ENCODE results near the gene FSD1L. TPM values are rescaled to one million over a fixed set of nuclear protein-coding genes. Genes with fewer than 3 reads are reported as not detected.

FSD1L gene
- total RNA-seq (1 to 10 TPM; 4.6 to 6.9 TPM), polyA plus RNA-seq (1 to 10 TPM; 1.3 to 1.8 TPM)
- long read RNA-seq, donor 1, partial matches to known transcripts, result 0 of 3 reads
- long read RNA-seq, donor 1, other reads (novel, unspliced or antisense), result 2 of 3 reads
- long read RNA-seq, donor 2, partial matches to known transcripts, result 0 of 2 reads
- long read RNA-seq, donor 2, other reads (novel, unspliced or antisense), result 2 of 2 reads

DNA sequence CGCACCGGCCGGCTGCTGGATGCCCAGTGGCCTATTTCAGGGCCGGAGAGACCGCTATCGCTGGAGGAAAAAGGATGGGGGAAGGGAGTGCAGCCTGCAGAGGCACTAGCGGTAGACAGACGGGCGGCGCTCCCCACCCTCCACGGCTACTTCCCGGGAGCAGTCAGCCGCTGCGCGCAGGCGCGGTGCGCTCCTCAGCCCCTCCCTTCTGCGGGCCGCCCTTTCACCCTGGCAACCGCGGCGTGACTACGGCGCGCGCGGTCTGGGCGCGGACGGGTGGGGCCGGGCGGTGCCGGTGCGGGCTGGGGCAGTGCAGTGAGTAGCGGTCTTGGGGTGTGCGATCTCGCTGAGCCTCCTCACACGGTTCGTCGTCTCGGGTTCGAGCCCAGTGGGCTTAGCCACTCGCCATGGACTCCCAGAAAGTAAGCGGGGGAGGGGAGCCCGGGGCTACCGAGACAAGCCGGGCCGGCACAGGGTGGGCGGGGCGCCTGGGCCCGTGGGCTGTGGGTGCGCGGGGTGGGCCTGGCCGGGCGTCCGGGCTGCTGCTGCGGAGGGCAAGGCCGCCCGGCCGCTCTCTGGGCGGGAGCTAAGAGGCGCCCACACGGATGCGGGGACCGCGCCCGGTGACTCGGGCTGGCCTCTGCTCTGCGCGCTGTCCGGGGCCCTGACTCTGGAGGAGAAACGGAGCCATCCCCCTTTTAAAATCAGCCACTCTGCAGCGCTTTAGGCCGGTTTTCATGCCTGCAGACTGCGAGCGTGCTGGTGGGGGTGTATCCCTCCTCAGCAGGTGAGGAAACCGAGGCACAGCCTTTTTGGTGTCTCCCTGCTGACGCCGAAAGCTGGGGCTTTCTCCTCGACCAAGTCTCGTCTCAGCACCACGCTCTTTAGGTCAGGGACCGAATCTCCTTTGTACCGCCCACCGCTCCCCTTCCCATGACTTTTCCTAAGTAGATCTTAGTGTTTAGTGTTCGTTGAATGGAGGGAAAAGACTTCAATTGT is at the start of gene FSD1L:
TSS of gene FSD1L (plus strand) at position 221 of the 999 bp plus-strand sequence. CDS start at position 408, 187 bp downstream.
- 1% methylated on average over 69 to 87 of the region's 87 CpGs for WGBS, 2 donors
- peak; percentile 97 for ATAC-seq (ENCODE audit: low FRiP score)
- no peaks in the 10 kb centered on the region for H3K27me3 ChIP-seq (ENCODE audit: control insufficient read depth in 1 of 2, insufficient read depth in 2 of 2, low read length in 1 of 2)

DNA sequence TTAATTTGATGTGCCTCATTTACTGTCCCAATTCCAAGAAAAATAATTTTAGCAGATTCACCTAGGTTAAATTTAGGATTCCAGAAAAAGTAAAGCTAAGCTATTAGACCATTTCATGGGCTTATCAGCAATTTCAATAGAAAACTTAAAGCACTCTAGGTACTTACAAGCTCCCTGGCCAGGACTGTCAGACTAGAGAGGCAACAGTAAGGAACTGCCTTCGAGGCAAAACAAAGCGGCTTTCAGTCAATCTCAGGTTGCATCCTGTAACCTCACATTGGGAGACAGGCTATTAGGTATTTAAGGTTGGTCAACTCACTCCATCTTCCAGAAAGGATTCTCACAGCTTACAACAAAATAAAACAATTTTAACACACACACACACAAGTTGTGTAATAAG is 48.7 kb upstream of the FSD1L start:
- Histone ChIP-seq H3K9me3 (ENCODE audit: control insufficient read depth, low read length) (no peaks in the 10 kb centered on the region), H3K4me3 (ENCODE audit: low read length in 2 of 2) (no peak overlapping the region), H3K36me3 (ENCODE audit: control insufficient read depth in 1 of 2, insufficient read depth in 2 of 2, low read length in 1 of 2) (no peaks in the 10 kb centered on the region), H3K27ac (ENCODE audit: low read depth in 1 of 2, low read length in 2 of 2) (no peak overlapping the region), H3K27me3 (ENCODE audit: control insufficient read depth in 1 of 2, insufficient read depth in 2 of 2, low read length in 1 of 2) (no peaks in the 10 kb centered on the region), H3K4me1 (ENCODE audit: control insufficient read depth in 1 of 2, insufficient read depth in 2 of 2, low read length in 2 of 2) (no peaks in the 10 kb centered on the region)
- no peak for DNase-seq
- intact Hi-C loops (cut with DNase I), result no loop called here
- ATAC-seq (ENCODE audit: low FRiP score), result no peak
- WGBS, 2 donors, result 56 to 64% methylated on average over 2 of the region's 2 CpGs

More for the DNA sequence above, at the start of gene FSD1L:
- H3K4me3 ChIP-seq (ENCODE audit: low read length in 2 of 2), result peak within 1 kb of the TSS; percentile 42 to 81
- no peaks in the 10 kb centered on the region for H3K9me3 ChIP-seq (ENCODE audit: control insufficient read depth, low read length)
- H3K36me3 ChIP-seq (ENCODE audit: control insufficient read depth in 1 of 2, insufficient read depth in 2 of 2, low read length in 1 of 2), result no peaks in the 10 kb centered on the region
- peak; percentile 97 to 98 for DNase-seq
- H3K27ac ChIP-seq (ENCODE audit: low read depth in 1 of 2, low read length in 2 of 2), result no peak within 1 kb of the TSS
- intact Hi-C loops (cut with DNase I), result loop anchor here in 1 of 2 donors (5.0 to 10.0 kb wide), 2 partner anchors 109 to 247 kb away; partner anchors contain the start of genes FKTN and TMEM38B
- no peaks in the 10 kb centered on the region for H3K4me1 ChIP-seq (ENCODE audit: control insufficient read depth in 1 of 2, insufficient read depth in 2 of 2, low read length in 2 of 2)

DNA sequence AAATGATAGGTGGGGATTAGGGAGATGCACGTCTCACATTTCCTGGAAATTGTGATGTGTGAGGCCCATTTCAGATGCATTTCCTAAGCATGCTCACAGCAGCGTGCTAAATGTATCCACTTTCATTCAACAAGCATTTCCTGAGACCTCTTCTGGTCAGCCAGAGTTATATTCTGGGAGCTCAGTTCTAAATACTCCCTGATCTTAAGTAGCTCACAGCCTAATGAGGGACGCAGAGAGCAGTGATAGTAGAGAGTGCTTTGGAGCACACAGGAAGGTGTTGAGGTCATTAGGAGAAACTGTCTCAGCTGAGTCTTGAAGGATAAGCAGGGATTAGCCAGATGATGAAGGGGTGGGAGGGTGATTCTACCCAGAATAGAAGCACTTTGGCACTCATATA is 46.2 kb upstream of the FSD1L start:
- 32 to 37% methylated on average over 3 of the region's 3 CpGs for WGBS, 2 donors
- H3K4me3 ChIP-seq (ENCODE audit: low read length in 2 of 2), result no peak overlapping the region
- H3K36me3 ChIP-seq (ENCODE audit: control insufficient read depth in 1 of 2, insufficient read depth in 2 of 2, low read length in 1 of 2), result no peaks in the 10 kb centered on the region
- ATAC-seq (ENCODE audit: low FRiP score) (no peak), DNase-seq (no peak)
- intact Hi-C loops (cut with DNase I), result no loop called here
- no peaks in the 10 kb centered on the region for H3K27me3 ChIP-seq (ENCODE audit: control insufficient read depth in 1 of 2, insufficient read depth in 2 of 2, low read length in 1 of 2)
- H3K9me3 ChIP-seq (ENCODE audit: control insufficient read depth, low read length), result peaks cover 2% of the 10 kb centered on the region
- no peak overlapping the region for H3K27ac ChIP-seq (ENCODE audit: low read depth in 1 of 2, low read length in 2 of 2)
- no peaks in the 10 kb centered on the region for H3K4me1 ChIP-seq (ENCODE audit: control insufficient read depth in 1 of 2, insufficient read depth in 2 of 2, low read length in 2 of 2)

DNA sequence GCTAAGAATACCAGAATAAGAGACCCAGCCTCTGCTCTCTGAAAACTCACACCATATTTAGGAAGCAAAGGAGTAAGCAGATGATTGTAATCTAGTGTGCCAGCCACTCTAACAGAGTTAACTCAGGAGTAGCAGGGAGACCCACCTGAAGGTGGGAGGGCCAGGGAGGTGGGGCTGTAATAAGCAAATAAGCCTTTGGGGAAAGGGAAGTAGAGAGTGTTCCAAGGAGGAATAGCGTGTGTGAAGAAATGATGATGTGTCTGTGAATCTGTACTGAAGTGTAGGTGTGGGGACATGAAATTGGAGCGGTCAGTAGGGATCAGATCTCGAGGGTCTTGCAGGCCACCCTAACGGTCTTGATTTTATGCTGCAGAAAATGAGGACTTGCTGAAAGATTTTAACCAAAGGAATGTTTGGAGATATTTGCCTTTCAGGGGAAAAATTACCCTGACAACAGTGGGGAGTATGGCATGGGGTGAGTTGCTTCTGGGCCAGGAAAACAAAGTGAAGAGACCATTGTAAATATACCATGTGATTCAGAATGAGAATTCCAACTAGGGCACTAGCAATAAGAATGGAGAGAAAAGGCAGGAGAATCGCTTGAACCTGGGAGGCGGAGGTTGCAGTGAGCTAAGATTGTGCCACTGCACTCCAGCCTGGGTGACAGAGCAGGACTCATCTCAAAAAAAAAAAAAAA is 44.1 kb upstream of the FSD1L start:
- no peaks in the 10 kb centered on the region for H3K4me1 ChIP-seq (ENCODE audit: control insufficient read depth in 1 of 2, insufficient read depth in 2 of 2, low read length in 2 of 2)
- WGBS, 2 donors, result 54 to 59% methylated on average over 6 of the region's 6 CpGs
- peaks cover 2% of the 10 kb centered on the region for H3K9me3 ChIP-seq (ENCODE audit: control insufficient read depth, low read length)
- DNase-seq, result no peak
- no peak overlapping the region for H3K27ac ChIP-seq (ENCODE audit: low read depth in 1 of 2, low read length in 2 of 2)
- no peaks in the 10 kb centered on the region for H3K36me3 ChIP-seq (ENCODE audit: control insufficient read depth in 1 of 2, insufficient read depth in 2 of 2, low read length in 1 of 2)
- H3K4me3 ChIP-seq (ENCODE audit: low read length in 2 of 2), result no peak overlapping the region
- ATAC-seq (ENCODE audit: low FRiP score), result no peak
- intact Hi-C loops (cut with DNase I), result no loop called here
- H3K27me3 ChIP-seq (ENCODE audit: control insufficient read depth in 1 of 2, insufficient read depth in 2 of 2, low read length in 1 of 2), result no peaks in the 10 kb centered on the region

DNA sequence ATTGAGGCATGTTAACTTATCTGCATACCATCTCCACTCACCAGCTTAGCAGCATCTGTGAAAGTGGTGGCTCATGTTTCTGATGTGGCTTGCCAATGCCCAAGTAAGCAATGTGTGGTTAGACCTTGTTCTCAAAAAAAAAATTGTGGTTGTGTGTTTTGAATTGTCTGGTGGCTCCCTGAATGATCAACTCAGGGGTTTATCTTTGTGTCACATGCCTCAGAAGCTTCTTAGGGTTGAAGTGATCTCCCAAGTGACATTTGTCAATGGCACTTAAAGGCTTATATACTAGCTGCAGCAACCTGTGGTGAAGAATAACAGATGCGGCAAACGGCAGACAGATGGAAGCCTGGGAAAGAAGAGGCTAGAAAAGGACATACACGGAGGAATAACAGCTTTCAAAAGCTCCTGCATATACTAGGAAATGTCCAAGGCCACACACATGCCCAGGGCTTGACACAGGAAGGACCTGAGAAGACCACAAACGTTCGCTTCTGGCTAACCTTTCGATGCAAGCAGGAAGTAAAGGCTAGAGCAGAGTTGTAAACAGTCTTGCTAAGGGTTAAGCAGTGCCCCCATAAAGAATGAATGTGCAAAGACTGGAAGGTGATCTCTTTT is 42.2 kb upstream of the FSD1L start:
- Histone ChIP-seq H3K36me3 (ENCODE audit: control insufficient read depth in 1 of 2, insufficient read depth in 2 of 2, low read length in 1 of 2) (no peaks in the 10 kb centered on the region), H3K4me1 (ENCODE audit: control insufficient read depth in 1 of 2, insufficient read depth in 2 of 2, low read length in 2 of 2) (no peaks in the 10 kb centered on the region), H3K27me3 (ENCODE audit: control insufficient read depth in 1 of 2, insufficient read depth in 2 of 2, low read length in 1 of 2) (no peaks in the 10 kb centered on the region), H3K4me3 (ENCODE audit: low read length in 2 of 2) (no peak overlapping the region), H3K9me3 (ENCODE audit: control insufficient read depth, low read length) (peaks cover 2% of the 10 kb centered on the region), H3K27ac (ENCODE audit: low read depth in 1 of 2, low read length in 2 of 2) (no peak overlapping the region)
- 25 to 37% methylated on average over 6 of the region's 6 CpGs for WGBS, 2 donors
- intact Hi-C loops (cut with DNase I), result no loop called here
- ATAC-seq (ENCODE audit: low FRiP score), result no peak
- DNase-seq, result no peak

DNA sequence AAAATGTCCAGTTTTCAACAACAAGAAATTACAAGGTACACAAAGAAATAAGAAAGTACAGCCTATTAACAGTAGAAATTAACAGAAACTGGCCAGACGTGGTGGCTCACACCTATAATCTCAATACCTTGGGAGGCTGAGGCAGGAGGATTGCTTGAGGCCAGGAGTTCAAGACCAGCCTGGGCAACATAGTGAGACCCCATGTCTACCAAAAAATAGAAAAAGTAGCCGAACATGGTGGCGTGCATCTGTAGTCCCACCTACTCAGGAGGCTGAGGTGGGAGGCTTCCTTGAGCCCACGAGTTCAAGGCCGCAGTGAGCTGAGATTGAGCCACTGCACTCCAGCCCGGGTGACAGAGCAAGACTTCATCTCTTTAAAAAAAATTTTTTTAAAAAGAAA is 41.5 kb upstream of the FSD1L start:
- Histone ChIP-seq H3K36me3 (ENCODE audit: control insufficient read depth in 1 of 2, insufficient read depth in 2 of 2, low read length in 1 of 2) (no peaks in the 10 kb centered on the region), H3K4me1 (ENCODE audit: control insufficient read depth in 1 of 2, insufficient read depth in 2 of 2, low read length in 2 of 2) (no peaks in the 10 kb centered on the region), H3K9me3 (ENCODE audit: control insufficient read depth, low read length) (peaks cover 2% of the 10 kb centered on the region), H3K27me3 (ENCODE audit: control insufficient read depth in 1 of 2, insufficient read depth in 2 of 2, low read length in 1 of 2) (no peaks in the 10 kb centered on the region), H3K27ac (ENCODE audit: low read depth in 1 of 2, low read length in 2 of 2) (no peak overlapping the region), H3K4me3 (ENCODE audit: low read length in 2 of 2) (no peak overlapping the region)
- DNase-seq (no peak), ATAC-seq (ENCODE audit: low FRiP score) (no peak)
- intact Hi-C loops (cut with DNase I), result no loop called here
- WGBS, 2 donors, result 90 to 91% methylated on average over 6 of the region's 6 CpGs

DNA sequence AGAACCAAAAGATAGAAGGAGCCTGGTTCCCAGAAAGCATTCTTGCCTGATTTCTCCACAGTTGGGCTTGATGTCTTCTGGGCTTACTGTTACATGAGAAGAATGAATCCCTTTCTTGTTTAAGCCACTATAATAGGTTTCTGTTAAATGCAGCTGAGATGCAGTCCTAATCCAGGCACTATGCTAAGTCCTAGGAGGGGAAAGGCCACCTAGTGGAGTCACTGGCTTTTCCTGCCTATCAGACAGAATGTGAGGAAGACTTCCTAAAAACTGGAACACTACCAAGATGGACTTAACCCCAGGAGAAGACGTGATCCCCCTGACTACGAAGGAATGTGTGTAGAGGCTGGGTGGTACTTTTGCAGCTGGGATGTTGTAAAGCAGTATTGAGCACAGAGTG is 34.3 kb upstream of the FSD1L start:
- DNase-seq, result no peak
- H3K4me1 ChIP-seq (ENCODE audit: control insufficient read depth in 1 of 2, insufficient read depth in 2 of 2, low read length in 2 of 2), result peaks cover 0 to 2% of the 10 kb centered on the region in 2 donors
- no peaks in the 10 kb centered on the region for H3K27me3 ChIP-seq (ENCODE audit: control insufficient read depth in 1 of 2, insufficient read depth in 2 of 2, low read length in 1 of 2)
- intact Hi-C loops (cut with DNase I), result loop anchor here (10.0 kb wide), 4 partner anchors 249 to 629 kb away; partner anchors contain the start of gene ABCA1 (in 1 of the 2)
- H3K9me3 ChIP-seq (ENCODE audit: control insufficient read depth, low read length), result no peaks in the 10 kb centered on the region
- H3K4me3 ChIP-seq (ENCODE audit: low read length in 2 of 2), result no peak overlapping the region
- H3K36me3 ChIP-seq (ENCODE audit: control insufficient read depth in 1 of 2, insufficient read depth in 2 of 2, low read length in 1 of 2), result no peaks in the 10 kb centered on the region
- 14 to 17% methylated on average over 2 of the region's 2 CpGs for WGBS, 2 donors
- ATAC-seq (ENCODE audit: low FRiP score), result peak; percentile 50
- H3K27ac ChIP-seq (ENCODE audit: low read depth in 1 of 2, low read length in 2 of 2), result no peak overlapping the region
